NT2/D1 (cell line): ENCODE data around the gene CNIH1.
"Not testable (repeated sequence)": the region's sequence is repeated elsewhere in the genome, so short reads cannot be mapped to it uniquely, and the experiment has no call there.

Experiments used
- DNase-seq: peaks from one replicate; pipeline ENCODE4 v3.0.0-alpha.2; 2011; ENCODE audit warnings: low read depth, low spot score
- H3K27me3 ChIP-seq: 2 replicates; pipeline ENCODE4 v1.6.0; 2011; ENCODE audit warnings: mild to moderate bottlenecking; ENCODE audit not compliant: insufficient read length, insufficient read depth
- H3K36me3 ChIP-seq: 2 replicates; pipeline ENCODE4 v1.6.1; 2011; ENCODE audit warnings: mild to moderate bottlenecking, low read length, mixed read lengths; ENCODE audit not compliant: insufficient read depth, insufficient read length
- H3K4me1 ChIP-seq: 2 replicates; pipeline ENCODE4 v1.5.1; 2011; ENCODE audit not compliant: insufficient read depth, insufficient read length
- H3K4me3 ChIP-seq: 2 replicates; pipeline ENCODE4 v1.5.1; 2011; ENCODE audit warnings: low read depth; ENCODE audit not compliant: insufficient read length
- H3K9ac ChIP-seq: 2 replicates; pipeline ENCODE4 v1.6.0; 2011; ENCODE audit warnings: low read depth; ENCODE audit not compliant: insufficient read length
- H3K9me3 ChIP-seq: 2 replicates; pipeline ENCODE4 v1.5.1; 2011; ENCODE audit warnings: mild to moderate bottlenecking, low read length; ENCODE audit not compliant: insufficient read depth
- SUZ12 ChIP-seq: IDR thresholded peaks from 2 replicates; pipeline ENCODE4 v1.6.1; 2011; ENCODE audit not compliant: insufficient read length, insufficient read depth; ENCODE audit errors: extremely low read depth
- YY1 ChIP-seq: IDR thresholded peaks from 2 replicates; pipeline ENCODE4 v1.6.1; 2011; ENCODE audit not compliant: insufficient read length, insufficient read depth
- ZNF274 ChIP-seq: IDR thresholded peaks from 2 replicates; pipeline ENCODE4 v1.6.1; 2011; ENCODE audit warnings: mild to moderate bottlenecking, low read depth, low read length

CNIH1 gene

GRCh38 chr14:54387328-54387727 lies 53.8 kb downstream of the CNIH1 start:
- Histone ChIP-seq H3K9me3 (no peaks in the 10 kb centered on the region), H3K27me3 (no peaks in the 10 kb centered on the region)
- TF ChIP-seq YY1 (no peak), SUZ12 (no peak)

DNA sequence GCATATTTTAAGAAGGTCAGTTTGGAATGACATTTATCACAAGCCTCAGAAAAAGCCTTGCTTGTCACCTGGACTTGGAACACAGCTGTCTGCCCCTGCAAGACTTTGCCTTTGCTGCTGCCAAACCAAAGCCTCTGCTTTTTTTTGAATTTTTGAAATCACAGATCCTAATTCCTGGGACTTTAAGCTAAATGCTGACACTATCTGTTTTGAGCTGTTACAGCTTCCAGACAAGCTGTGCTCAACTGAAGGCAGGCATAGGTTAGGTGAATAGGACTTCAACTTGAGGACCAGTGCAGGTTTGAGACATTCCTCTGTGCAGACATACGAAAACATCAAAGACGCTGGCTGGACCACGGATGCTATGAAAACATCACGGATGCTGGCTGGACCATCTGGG lies 55.6 kb downstream of the CNIH1 start:
- Histone ChIP-seq H3K36me3 (no peaks in the 10 kb centered on the region), H3K4me3 (no peak overlapping the region), H3K4me1 (no peaks in the 10 kb centered on the region), H3K9ac (no peak overlapping the region), H3K9me3 (no peaks in the 10 kb centered on the region), H3K27me3 (no peaks in the 10 kb centered on the region)
- DNase-seq: no peak
- TF ChIP-seq SUZ12: no peak
- TF ChIP-seq YY1: no peak
- no peak for TF ChIP-seq ZNF274

More at GRCh38 chr14:54387328-54387727, 53.8 kb downstream of the CNIH1 start:
- no peak for DNase-seq
- H3K9ac ChIP-seq: no peak overlapping the region
- H3K4me1 ChIP-seq: no peaks in the 10 kb centered on the region
- H3K4me3 ChIP-seq: no peak overlapping the region
- H3K36me3 ChIP-seq: no peaks in the 10 kb centered on the region

DNA sequence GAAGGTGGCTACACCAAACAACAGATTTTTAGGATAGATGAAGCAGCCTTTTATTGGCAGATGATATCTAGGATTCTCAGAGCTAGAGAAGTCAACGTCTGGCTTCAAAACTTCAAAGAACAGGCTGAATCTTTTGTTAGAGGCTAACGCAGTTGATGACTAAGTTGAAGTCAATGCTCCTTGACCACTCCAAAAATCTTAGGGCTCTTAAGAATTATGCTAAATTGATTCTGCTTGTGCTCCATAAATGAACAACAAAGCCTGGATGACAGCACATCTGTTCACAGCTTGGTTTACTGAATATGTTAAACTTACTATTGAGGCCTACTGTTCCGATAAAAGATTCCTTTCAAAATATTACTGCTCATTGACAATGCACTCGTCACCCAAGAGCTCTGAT lies 57.3 kb downstream of the CNIH1 start:
- Histone ChIP-seq H3K36me3 (no peaks in the 10 kb centered on the region), H3K9me3 (no peaks in the 10 kb centered on the region), H3K27me3 (no peaks in the 10 kb centered on the region), H3K4me3 (no peak overlapping the region), H3K9ac (no peak overlapping the region), H3K4me1 (no peaks in the 10 kb centered on the region)
- no peak for DNase-seq
- no peak for TF ChIP-seq SUZ12
- TF ChIP-seq YY1: no peak
- TF ChIP-seq ZNF274: no peak

DNA sequence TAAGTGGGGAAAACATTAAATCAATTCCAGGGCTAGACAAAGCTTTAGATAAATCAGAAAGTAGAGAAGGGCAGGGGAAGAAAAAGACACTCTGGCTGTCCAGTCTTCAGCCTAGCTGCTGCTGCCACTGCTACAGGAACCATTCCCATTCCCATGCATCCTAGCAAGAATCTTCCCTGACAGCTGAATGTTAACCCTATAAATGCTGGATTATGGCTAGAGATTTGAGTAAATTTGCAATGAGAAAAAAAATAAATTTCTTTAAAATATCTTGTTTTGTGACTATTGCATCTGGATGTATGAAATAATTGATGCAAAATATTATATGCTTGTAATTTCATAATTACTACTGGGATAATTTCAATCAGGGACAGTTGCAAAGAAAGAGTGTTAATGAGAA lies 59.4 kb downstream of the CNIH1 start:
- no peaks in the 10 kb centered on the region for H3K27me3 ChIP-seq
- H3K9me3 ChIP-seq: no peaks in the 10 kb centered on the region
- no peaks in the 10 kb centered on the region for H3K36me3 ChIP-seq
- no peak overlapping the region for H3K4me3 ChIP-seq
- H3K9ac ChIP-seq: no peak overlapping the region
- no peaks in the 10 kb centered on the region for H3K4me1 ChIP-seq
- TF ChIP-seq ZNF274 (no peak), SUZ12 (no peak), YY1 (no peak)
- DNase-seq: no peak

DNA sequence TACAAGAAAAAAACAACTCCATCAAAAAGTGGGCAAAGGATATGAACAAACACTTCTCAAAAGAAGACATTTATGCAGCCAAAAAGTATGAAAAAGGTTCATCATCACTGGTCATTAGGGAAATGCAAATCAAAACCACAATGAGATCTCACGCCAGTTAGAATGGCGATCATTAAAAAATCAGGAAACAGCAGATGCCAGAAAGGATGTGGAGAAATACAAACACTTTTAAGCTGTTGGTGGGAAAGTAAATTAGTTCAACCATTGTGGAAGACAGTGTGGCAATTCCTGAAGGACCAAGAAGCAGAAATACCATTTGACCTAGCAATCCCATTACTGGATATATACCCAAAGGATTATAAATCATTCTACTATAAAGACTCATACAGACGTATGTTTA lies 60.6 kb downstream of the CNIH1 start:
- H3K4me1 ChIP-seq, H3K9ac ChIP-seq, H3K36me3 ChIP-seq, H3K4me3 ChIP-seq, DNase-seq, H3K27me3 ChIP-seq, H3K9me3 ChIP-seq: not testable (repeated sequence)

DNA sequence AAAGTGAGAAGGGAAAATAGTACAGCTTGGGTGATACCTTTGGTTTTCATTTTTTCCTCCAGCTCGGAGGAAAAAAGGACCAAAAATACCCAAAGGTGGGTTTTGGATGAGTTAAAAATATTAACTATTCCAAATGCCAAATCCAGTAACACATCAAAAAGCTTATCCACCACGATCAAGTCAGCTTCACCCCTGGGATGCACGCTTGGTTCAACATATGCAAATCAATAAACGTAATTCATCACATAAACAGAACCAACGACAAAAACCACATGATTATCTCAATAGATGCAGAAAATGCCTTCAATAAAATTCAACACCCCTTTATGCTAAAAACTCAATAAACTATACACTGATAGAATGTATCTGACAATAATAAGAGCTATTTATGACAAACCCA lies 62.3 kb downstream of the CNIH1 start:
- not testable (repeated sequence) for H3K4me1 ChIP-seq, DNase-seq, H3K27me3 ChIP-seq, H3K9me3 ChIP-seq, H3K4me3 ChIP-seq, H3K36me3 ChIP-seq, H3K9ac ChIP-seq

DNA sequence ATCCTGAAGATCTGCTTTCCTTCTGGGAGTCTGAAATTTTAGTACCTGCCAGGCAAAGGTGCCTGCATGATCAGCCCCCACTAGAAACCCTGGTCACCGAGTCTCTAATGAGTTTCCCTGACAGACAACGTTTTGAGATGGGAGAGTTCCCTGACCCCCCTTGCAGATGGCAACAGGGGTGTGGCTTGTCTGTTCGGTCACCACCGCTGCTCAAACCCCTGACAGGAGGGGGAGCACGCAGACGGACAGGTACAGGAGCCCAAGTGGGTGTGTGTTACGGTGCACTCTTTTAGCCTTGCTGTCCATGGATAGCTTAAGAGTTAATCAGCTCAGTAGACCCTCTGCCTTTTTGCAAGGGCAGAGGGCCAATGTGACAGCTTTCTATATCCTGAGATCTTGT lies 63.7 kb downstream of the CNIH1 start:
- H3K4me1 ChIP-seq: no peaks in the 10 kb centered on the region
- no peaks in the 10 kb centered on the region for H3K27me3 ChIP-seq
- TF ChIP-seq YY1 (no peak), SUZ12 (no peak), ZNF274 (no peak)
- DNase-seq: no peak
- H3K9ac ChIP-seq: no peak overlapping the region
- no peaks in the 10 kb centered on the region for H3K36me3 ChIP-seq
- H3K4me3 ChIP-seq: no peak overlapping the region
- no peaks in the 10 kb centered on the region for H3K9me3 ChIP-seq

DNA sequence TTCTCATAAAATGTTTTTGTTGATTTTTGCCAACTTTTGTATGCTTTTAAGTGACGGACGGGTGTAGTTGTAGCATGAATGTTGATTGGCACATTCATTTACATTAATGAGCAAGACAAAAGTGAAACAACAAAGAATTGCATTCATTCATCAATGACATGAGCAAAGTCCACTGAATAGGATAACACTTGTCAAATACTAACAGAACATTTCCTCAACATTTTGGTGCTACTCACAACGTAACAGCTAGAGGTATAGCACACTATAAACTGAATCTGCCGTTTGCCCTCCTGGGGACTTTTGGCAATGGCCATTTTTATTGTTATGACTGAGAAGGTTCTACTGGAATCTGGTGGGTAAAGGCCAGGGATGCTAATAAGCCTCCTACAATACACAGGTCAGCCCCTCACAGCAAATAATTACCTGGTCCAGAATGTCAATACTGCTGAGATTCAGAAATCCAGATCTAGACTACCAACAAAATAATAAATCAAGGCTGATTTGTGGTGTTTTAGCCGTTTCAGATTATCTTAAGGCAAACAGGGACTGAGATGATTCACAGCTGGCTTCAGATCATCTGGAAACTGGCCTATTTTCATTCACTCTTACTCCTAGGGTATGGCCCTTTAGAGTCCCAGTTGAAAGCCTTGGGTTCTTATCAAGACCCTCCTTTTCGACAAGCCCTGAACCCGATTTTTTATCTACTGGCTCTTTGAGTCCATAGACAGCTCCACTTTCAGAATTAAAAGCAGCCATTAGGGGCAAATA lies 66.9 kb downstream of the CNIH1 start:
- no peaks in the 10 kb centered on the region for H3K36me3 ChIP-seq

More for the DNA sequence above, 66.9 kb downstream of the CNIH1 start:
- no peak for DNase-seq
- H3K4me3 ChIP-seq: no peak overlapping the region
- no peak for TF ChIP-seq SUZ12
- no peak for TF ChIP-seq YY1
- no peak for TF ChIP-seq ZNF274
- H3K9ac ChIP-seq: no peak overlapping the region
- no peaks in the 10 kb centered on the region for H3K9me3 ChIP-seq
- peaks cover 7% of the 10 kb centered on the region for H3K4me1 ChIP-seq
- no peaks in the 10 kb centered on the region for H3K27me3 ChIP-seq
